NT2/D1 (cell line): Measurements from ENCODE around the gene FRAS1.
A peak's percentile ranks its signal among the peaks of the same experiment; 100 is the strongest.

Experiments
- DNase-seq: peaks from one replicate; pipeline ENCODE4 v3.0.0-alpha.2; 2011; ENCODE audit warnings: low read depth, low spot score
- H3K27me3 ChIP-seq: 2 replicates; pipeline ENCODE4 v1.6.0; 2011; ENCODE audit warnings: mild to moderate bottlenecking; ENCODE audit not compliant: insufficient read length, insufficient read depth
- H3K36me3 ChIP-seq: 2 replicates; pipeline ENCODE4 v1.6.1; 2011; ENCODE audit warnings: mild to moderate bottlenecking, low read length, mixed read lengths; ENCODE audit not compliant: insufficient read depth, insufficient read length
- H3K4me1 ChIP-seq: 2 replicates; pipeline ENCODE4 v1.5.1; 2011; ENCODE audit not compliant: insufficient read depth, insufficient read length
- H3K4me3 ChIP-seq: 2 replicates; pipeline ENCODE4 v1.5.1; 2011; ENCODE audit warnings: low read depth; ENCODE audit not compliant: insufficient read length
- H3K9ac ChIP-seq: 2 replicates; pipeline ENCODE4 v1.6.0; 2011; ENCODE audit warnings: low read depth; ENCODE audit not compliant: insufficient read length
- H3K9me3 ChIP-seq: 2 replicates; pipeline ENCODE4 v1.5.1; 2011; ENCODE audit warnings: mild to moderate bottlenecking, low read length; ENCODE audit not compliant: insufficient read depth
- SUZ12 ChIP-seq: IDR thresholded peaks from 2 replicates; pipeline ENCODE4 v1.6.1; 2011; ENCODE audit not compliant: insufficient read length, insufficient read depth; ENCODE audit errors: extremely low read depth
- YY1 ChIP-seq: IDR thresholded peaks from 2 replicates; pipeline ENCODE4 v1.6.1; 2011; ENCODE audit not compliant: insufficient read length, insufficient read depth
- ZNF274 ChIP-seq: IDR thresholded peaks from 2 replicates; pipeline ENCODE4 v1.6.1; 2011; ENCODE audit warnings: mild to moderate bottlenecking, low read depth, low read length

FRAS1 gene

GRCh38 chr4:78356251-78356786, 299.2 kb downstream of the FRAS1 start:
- Histone ChIP-seq H3K27me3 (no peaks in the 10 kb centered on the region), H3K4me1 (no peaks in the 10 kb centered on the region), H3K4me3 (no peak overlapping the region), H3K9ac (no peak overlapping the region), H3K36me3 (no peaks in the 10 kb centered on the region), H3K9me3 (no peaks in the 10 kb centered on the region)
- DNase-seq = no peak
- TF ChIP-seq SUZ12 (no peak), ZNF274 (no peak)

- Histone ChIP-seq H3K9me3 (no peaks in the 10 kb centered on the region), H3K27me3 (no peaks in the 10 kb centered on the region)
- no peak for TF ChIP-seq YY1
Observed at GRCh38 chr4:78357122-78357521, 300.0 kb downstream of the FRAS1 start.

GRCh38 chr4:78360466-78360865, 303.3 kb downstream of the FRAS1 start:
- H3K36me3 ChIP-seq = peaks cover 4% of the 10 kb centered on the region
- DNase-seq = no peak
- peaks cover 2% of the 10 kb centered on the region for H3K4me1 ChIP-seq
- no peak overlapping the region for H3K4me3 ChIP-seq
- H3K9ac ChIP-seq = no peak overlapping the region
- H3K9me3 ChIP-seq = no peaks in the 10 kb centered on the region; the same call in 1 of the 2 replicates
- TF ChIP-seq SUZ12 (no peak), ZNF274 (no peak), YY1 (no peak)
- no peaks in the 10 kb centered on the region for H3K27me3 ChIP-seq

More at GRCh38 chr4:78357122-78357521, 300.0 kb downstream of the FRAS1 start:
- Histone ChIP-seq H3K4me1 (no peaks in the 10 kb centered on the region), H3K36me3 (no peaks in the 10 kb centered on the region), H3K4me3 (no peak overlapping the region), H3K9ac (no peak overlapping the region)
- DNase-seq = no peak

GRCh38 chr4:78361621-78362120, 304.5 kb downstream of the FRAS1 start:
- no peak overlapping the region for H3K4me3 ChIP-seq

GRCh38 chr4:78362310-78362709, 305.2 kb downstream of the FRAS1 start:
- H3K27me3 ChIP-seq = no peaks in the 10 kb centered on the region
- no peak for DNase-seq
- TF ChIP-seq YY1 = no peak
- TF ChIP-seq SUZ12 = no peak
- TF ChIP-seq ZNF274 = no peak
- no peaks in the 10 kb centered on the region; the same call in 1 of the 2 replicates for H3K9me3 ChIP-seq
- H3K4me3 ChIP-seq = no peak overlapping the region
- peaks cover 10% of the 10 kb centered on the region for H3K36me3 ChIP-seq
- H3K9ac ChIP-seq = no peak overlapping the region
- peaks cover 2% of the 10 kb centered on the region for H3K4me1 ChIP-seq

More at GRCh38 chr4:78361621-78362120, 304.5 kb downstream of the FRAS1 start:
- Histone ChIP-seq H3K4me1 (peaks cover 2% of the 10 kb centered on the region), H3K9me3 (no peaks in the 10 kb centered on the region; the same call in 1 of the 2 replicates), H3K36me3 (peaks cover 8% of the 10 kb centered on the region), H3K9ac (no peak overlapping the region), H3K27me3 (no peaks in the 10 kb centered on the region)
- no peak for DNase-seq
- TF ChIP-seq SUZ12 (no peak), ZNF274 (no peak), YY1 (no peak)

GRCh38 chr4:78363031-78363570, 306.0 kb downstream of the FRAS1 start:
- TF ChIP-seq SUZ12 (no peak), ZNF274 (no peak), YY1 (no peak)
- Histone ChIP-seq H3K36me3 (peaks cover 10% of the 10 kb centered on the region), H3K4me1 (peaks cover 2% of the 10 kb centered on the region), H3K9me3 (no peaks in the 10 kb centered on the region; the same call in 1 of the 2 replicates), H3K4me3 (no peak overlapping the region), H3K9ac (no peak overlapping the region), H3K27me3 (no peaks in the 10 kb centered on the region)
- DNase-seq = no peak

GRCh38 chr4:78369679-78370078, 312.6 kb downstream of the FRAS1 start:
- peaks cover 13% of the 10 kb centered on the region for H3K36me3 ChIP-seq
- no peaks in the 10 kb centered on the region for H3K9me3 ChIP-seq
- H3K9ac ChIP-seq = no peak overlapping the region
- DNase-seq = peak; percentile 18
- TF ChIP-seq YY1 = no peak
- H3K4me3 ChIP-seq = no peak overlapping the region
- H3K27me3 ChIP-seq = no peaks in the 10 kb centered on the region
- no peaks in the 10 kb centered on the region for H3K4me1 ChIP-seq
